Stimulated activated memory B cell treated with anti-CD40 and anti-IgM and Interleukin-4, amounts not matched to agents 10 μg/mL and 1 μg/mL and 100 μg/mL, for 72 hours (primary cell): ENCODE results near the gene SAMD11.

ENCODE experiments used
- ATAC-seq: fragments of 150-1000 bp; cut with Tn5 transposase; 2 replicates; pipeline ENCODE4 v1.10.0; 2021
- H3K27ac Mint-ChIP-seq: one replicate; pipeline ENCODE4 v1.8.0; 2022; ENCODE audit warnings: mild to moderate bottlenecking, mixed read lengths
- H3K27me3 Mint-ChIP-seq: one replicate; pipeline ENCODE4 v1.8.0; 2022; ENCODE audit warnings: mixed read lengths
- H3K36me3 Mint-ChIP-seq: one replicate; pipeline ENCODE4 v1.8.0; 2022; ENCODE audit warnings: mixed read lengths
- H3K4me1 Mint-ChIP-seq: one replicate; pipeline ENCODE4 v1.8.0; 2022; ENCODE audit warnings: mixed read lengths
- H3K4me3 Mint-ChIP-seq: one replicate; pipeline ENCODE4 v1.8.0; 2022; ENCODE audit warnings: mild to moderate bottlenecking, moderate library complexity, mixed read lengths
- H3K9me3 Mint-ChIP-seq: one replicate; pipeline ENCODE4 v1.8.0; 2022; ENCODE audit warnings: mixed read lengths

SAMD11 gene

GRCh38 chr1:901108-901859 lies 22.4 kb upstream of the SAMD11 start:
- no peak overlapping the region for H3K4me3 Mint-ChIP-seq
- no peaks in the 10 kb centered on the region for H3K36me3 Mint-ChIP-seq
- no peaks in the 10 kb centered on the region for H3K9me3 Mint-ChIP-seq
- peaks cover 21% of the 10 kb centered on the region for H3K4me1 Mint-ChIP-seq
- no peak for ATAC-seq
- no peak overlapping the region for H3K27ac Mint-ChIP-seq
- peaks cover 84% of the 10 kb centered on the region for H3K27me3 Mint-ChIP-seq

GRCh38 chr1:902802-903201 lies 20.9 kb upstream of the SAMD11 start:
- Mint-ChIP-seq H3K9me3 (no peaks in the 10 kb centered on the region), H3K4me1 (peaks cover 30% of the 10 kb centered on the region), H3K27ac (no peak overlapping the region), H3K36me3 (no peaks in the 10 kb centered on the region), H3K4me3 (no peak overlapping the region), H3K27me3 (peaks cover 86% of the 10 kb centered on the region)
- no peak for ATAC-seq

GRCh38 chr1:903305-903704 lies 20.4 kb upstream of the SAMD11 start:
- H3K36me3 Mint-ChIP-seq = no peaks in the 10 kb centered on the region
- H3K27me3 Mint-ChIP-seq = peaks cover 86% of the 10 kb centered on the region
- H3K27ac Mint-ChIP-seq = no peak overlapping the region
- no peak for ATAC-seq
- H3K9me3 Mint-ChIP-seq = no peaks in the 10 kb centered on the region
- peaks cover 27% of the 10 kb centered on the region for H3K4me1 Mint-ChIP-seq
- peak overlapping the region; percentile 24 for H3K4me3 Mint-ChIP-seq

- peak overlapping the region; percentile 57 for H3K4me3 Mint-ChIP-seq
- H3K9me3 Mint-ChIP-seq = no peaks in the 10 kb centered on the region
- peaks cover 22% of the 10 kb centered on the region for H3K4me1 Mint-ChIP-seq
- no peaks in the 10 kb centered on the region for H3K36me3 Mint-ChIP-seq
- no peak overlapping the region for H3K27ac Mint-ChIP-seq
- no peak for ATAC-seq
- peaks cover 85% of the 10 kb centered on the region for H3K27me3 Mint-ChIP-seq
Measured at GRCh38 chr1:903721-904271, 19.9 kb upstream of the SAMD11 start.

GRCh38 chr1:904310-904950 lies 19.3 kb upstream of the SAMD11 start:
- Mint-ChIP-seq H3K9me3 (no peaks in the 10 kb centered on the region), H3K36me3 (no peaks in the 10 kb centered on the region), H3K27ac (no peak overlapping the region), H3K4me3 (peak overlapping the region; percentile 72), H3K4me1 (peaks cover 21% of the 10 kb centered on the region), H3K27me3 (peaks cover 79% of the 10 kb centered on the region)
- ATAC-seq = peak; percentile 75

- Mint-ChIP-seq H3K4me1 (peaks cover 21% of the 10 kb centered on the region), H3K9me3 (no peaks in the 10 kb centered on the region), H3K36me3 (no peaks in the 10 kb centered on the region), H3K27ac (no peak overlapping the region), H3K4me3 (peak overlapping the region; percentile 67), H3K27me3 (peaks cover 71% of the 10 kb centered on the region)
- peak; percentile 40 for ATAC-seq
Measured at GRCh38 chr1:905071-905749, 18.5 kb upstream of the SAMD11 start.

GRCh38 chr1:905811-906599 lies 17.7 kb upstream of the SAMD11 start:
- Mint-ChIP-seq H3K27me3 (peaks cover 70% of the 10 kb centered on the region), H3K27ac (no peak overlapping the region)

GRCh38 chr1:906600-907420 lies 16.9 kb upstream of the SAMD11 start:
- no peak overlapping the region for H3K27ac Mint-ChIP-seq
- peaks cover 21% of the 10 kb centered on the region for H3K4me1 Mint-ChIP-seq
- peaks cover 72% of the 10 kb centered on the region for H3K27me3 Mint-ChIP-seq
- ATAC-seq = peak; percentile 74
- H3K4me3 Mint-ChIP-seq = no peak overlapping the region
- H3K9me3 Mint-ChIP-seq = no peaks in the 10 kb centered on the region
- H3K36me3 Mint-ChIP-seq = no peaks in the 10 kb centered on the region

More at GRCh38 chr1:905811-906599, 17.7 kb upstream of the SAMD11 start:
- peaks cover 21% of the 10 kb centered on the region for H3K4me1 Mint-ChIP-seq
- ATAC-seq = no peak
- no peaks in the 10 kb centered on the region for H3K36me3 Mint-ChIP-seq
- no peak overlapping the region for H3K4me3 Mint-ChIP-seq
- H3K9me3 Mint-ChIP-seq = no peaks in the 10 kb centered on the region

GRCh38 chr1:907611-908451 lies 15.9 kb upstream of the SAMD11 start:
- H3K4me3 Mint-ChIP-seq = no peak overlapping the region
- H3K27ac Mint-ChIP-seq = no peak overlapping the region
- peaks cover 26% of the 10 kb centered on the region for H3K4me1 Mint-ChIP-seq
- ATAC-seq = no peak
- H3K9me3 Mint-ChIP-seq = no peaks in the 10 kb centered on the region
- peaks cover 73% of the 10 kb centered on the region for H3K27me3 Mint-ChIP-seq
- H3K36me3 Mint-ChIP-seq = no peaks in the 10 kb centered on the region

- no peak overlapping the region for H3K4me3 Mint-ChIP-seq
- ATAC-seq = no peak
- H3K9me3 Mint-ChIP-seq = no peaks in the 10 kb centered on the region
- no peak overlapping the region for H3K27ac Mint-ChIP-seq
- H3K4me1 Mint-ChIP-seq = peaks cover 26% of the 10 kb centered on the region
- no peaks in the 10 kb centered on the region for H3K36me3 Mint-ChIP-seq
- H3K27me3 Mint-ChIP-seq = peaks cover 73% of the 10 kb centered on the region
Measured at GRCh38 chr1:908661-909060, 15.1 kb upstream of the SAMD11 start.

GRCh38 chr1:909861-910310 lies 13.8 kb upstream of the SAMD11 start:
- Mint-ChIP-seq H3K4me3 (no peak overlapping the region), H3K27ac (no peak overlapping the region), H3K27me3 (peaks cover 83% of the 10 kb centered on the region), H3K9me3 (no peaks in the 10 kb centered on the region), H3K4me1 (peaks cover 26% of the 10 kb centered on the region), H3K36me3 (no peaks in the 10 kb centered on the region)
- ATAC-seq = no peak

GRCh38 chr1:910311-910880 lies 13.3 kb upstream of the SAMD11 start:
- peaks cover 83% of the 10 kb centered on the region for H3K27me3 Mint-ChIP-seq
- H3K27ac Mint-ChIP-seq = no peak overlapping the region
- H3K4me1 Mint-ChIP-seq = peaks cover 21% of the 10 kb centered on the region
- no peaks in the 10 kb centered on the region for H3K9me3 Mint-ChIP-seq
- no peak for ATAC-seq
- no peaks in the 10 kb centered on the region for H3K36me3 Mint-ChIP-seq
- H3K4me3 Mint-ChIP-seq = no peak overlapping the region
